ENCODE results near the gene SPTLC3. TPM values are rescaled to one million over a fixed set of nuclear protein-coding genes. Genes with fewer than 3 reads are reported as not detected.

The SPTLC3 gene
- total RNA-seq, 2 experiments from 2014 or later, result not detected

DNA sequence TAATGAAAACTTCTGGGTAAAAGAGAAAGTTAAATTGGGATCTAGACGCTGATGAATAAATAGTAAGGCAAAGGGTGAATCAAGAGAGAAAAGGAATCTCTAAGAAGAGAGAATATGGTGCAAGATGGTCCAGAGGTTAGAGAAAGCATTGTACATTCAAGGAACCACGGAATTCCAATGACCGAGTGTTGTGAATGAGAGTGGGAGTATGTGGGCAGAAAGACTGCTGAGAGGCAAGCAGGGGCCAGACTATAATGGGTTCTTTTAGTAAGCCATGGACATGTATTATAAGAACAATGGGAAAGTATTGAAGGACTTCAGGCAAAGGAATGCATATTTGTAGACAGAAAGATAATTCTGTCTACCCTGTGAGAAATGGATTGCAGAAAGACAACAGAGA lies 45.2 kb downstream of the SPTLC3 start:
- Histone ChIP-seq H3K79me2 (ENCODE audit: insufficient read depth, low read depth, low read length) (no peaks in the 10 kb centered on the region), H3K36me3 (ENCODE audit: insufficient read depth, low read length) (no peaks in the 10 kb centered on the region), H3K27ac (ENCODE audit: low read depth, low read length, poor library complexity, severe bottlenecking) (no peak overlapping the region), H4K20me1 (ENCODE audit: insufficient read depth, low read length) (no peaks in the 10 kb centered on the region), H3K4me3 (ENCODE audit: low read depth, low read length, poor library complexity, severe bottlenecking) (no peak overlapping the region), H3K9me3 (ENCODE audit: low read length) (no peaks in the 10 kb centered on the region), H3K4me1 (ENCODE audit: insufficient read depth, low read length, poor library complexity, severe bottlenecking) (no peaks in the 10 kb centered on the region), H2AFZ (ENCODE audit: low read length) (no peak overlapping the region), H3K9me2 (ENCODE audit: insufficient read depth, low read length) (no peaks in the 10 kb centered on the region), H3K4me2 (ENCODE audit: low read length) (no peak overlapping the region)
- ChIA-PET CTCF (ENCODE audit: unreplicated experiment) (no interaction called here), POLR2A (no interaction called here)
- BruUV-seq (replicated peaks), result no TSS peak
- TF ChIP-seq EZH2phosphoT487 (IDR thresholded peaks at IDR 0.05; ENCODE audit: borderline replicate concordance, low read depth, low read length), result no peak
- TF ChIP-seq, protein P1, sequence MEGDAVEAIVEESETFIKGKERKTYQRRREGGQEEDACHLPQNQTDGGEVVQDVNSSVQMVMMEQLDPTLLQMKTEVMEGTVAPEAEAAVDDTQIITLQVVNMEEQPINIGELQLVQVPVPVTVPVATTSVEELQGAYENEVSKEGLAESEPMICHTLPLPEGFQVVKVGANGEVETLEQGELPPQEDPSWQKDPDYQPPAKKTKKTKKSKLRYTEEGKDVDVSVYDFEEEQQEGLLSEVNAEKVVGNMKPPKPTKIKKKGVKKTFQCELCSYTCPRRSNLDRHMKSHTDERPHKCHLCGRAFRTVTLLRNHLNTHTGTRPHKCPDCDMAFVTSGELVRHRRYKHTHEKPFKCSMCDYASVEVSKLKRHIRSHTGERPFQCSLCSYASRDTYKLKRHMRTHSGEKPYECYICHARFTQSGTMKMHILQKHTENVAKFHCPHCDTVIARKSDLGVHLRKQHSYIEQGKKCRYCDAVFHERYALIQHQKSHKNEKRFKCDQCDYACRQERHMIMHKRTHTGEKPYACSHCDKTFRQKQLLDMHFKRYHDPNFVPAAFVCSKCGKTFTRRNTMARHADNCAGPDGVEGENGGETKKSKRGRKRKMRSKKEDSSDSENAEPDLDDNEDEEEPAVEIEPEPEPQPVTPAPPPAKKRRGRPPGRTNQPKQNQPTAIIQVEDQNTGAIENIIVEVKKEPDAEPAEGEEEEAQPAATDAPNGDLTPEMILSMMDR (conservative IDR thresholded peaks at IDR 0.05; ENCODE audit: low read length), result no peak
- intact Hi-C loops (cut with micrococcal nuclease; ENCODE audit: unreplicated experiment), result no loop called here
- DNase-seq (ENCODE audit: low spot score), result no peak

DNA sequence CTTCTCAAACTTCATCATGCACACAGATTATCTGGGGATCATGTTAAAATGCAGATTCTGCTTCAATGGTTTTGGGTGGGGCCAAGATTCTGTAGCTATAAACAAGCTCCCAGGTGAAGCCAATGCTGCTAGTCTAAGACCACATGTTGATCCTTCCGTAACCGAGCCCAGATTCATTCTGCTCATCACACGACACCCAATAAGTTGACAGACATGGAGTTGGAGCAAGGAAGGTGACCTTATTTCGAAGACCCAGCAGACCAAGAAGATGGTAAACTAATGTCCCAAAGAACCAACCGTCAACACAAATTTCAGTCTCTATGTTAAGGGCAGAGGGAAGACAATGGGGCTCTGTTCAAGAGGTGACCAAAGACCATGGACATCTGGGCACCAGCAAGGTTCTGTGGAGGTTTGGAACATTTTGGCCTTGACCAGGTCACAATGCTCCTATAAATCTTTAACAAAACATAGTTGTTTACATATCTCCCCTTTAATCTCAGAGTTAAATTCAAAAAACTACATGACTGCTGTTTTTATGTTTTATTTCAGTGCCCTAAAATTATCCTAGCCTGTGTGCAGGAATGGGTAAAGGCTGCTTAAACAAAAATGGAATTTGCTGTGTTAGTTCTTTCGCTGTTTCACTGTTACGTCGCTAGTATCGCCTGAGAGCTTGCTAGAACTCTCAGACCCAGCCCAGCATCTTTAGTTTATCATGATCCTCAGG lies 50.1 kb downstream of the SPTLC3 start:
- Histone ChIP-seq H4K20me1 (ENCODE audit: insufficient read depth, low read length) (no peaks in the 10 kb centered on the region), H3K27ac (ENCODE audit: low read depth, low read length, poor library complexity, severe bottlenecking) (no peak overlapping the region), H3K4me1 (ENCODE audit: insufficient read depth, low read length, poor library complexity, severe bottlenecking) (no peaks in the 10 kb centered on the region), H3K36me3 (ENCODE audit: insufficient read depth, low read length) (no peaks in the 10 kb centered on the region), H3K4me2 (ENCODE audit: low read length) (no peak overlapping the region), H3K4me3 (ENCODE audit: low read depth, low read length, poor library complexity, severe bottlenecking) (no peak overlapping the region), H2AFZ (ENCODE audit: low read length) (no peak overlapping the region), H3K9me2 (ENCODE audit: insufficient read depth, low read length) (no peaks in the 10 kb centered on the region), H3K9me3 (ENCODE audit: low read length) (no peaks in the 10 kb centered on the region), H3K79me2 (ENCODE audit: insufficient read depth, low read depth, low read length) (no peaks in the 10 kb centered on the region)
- no peak for DNase-seq (ENCODE audit: low spot score)
- POLR2A ChIA-PET, result no interaction called here
- no TSS peak for BruUV-seq (replicated peaks)
- TF ChIP-seq, protein P1 (conservative IDR thresholded peaks at IDR 0.05; ENCODE audit: low read length), result no peak
- no peak for TF ChIP-seq EZH2phosphoT487 (IDR thresholded peaks at IDR 0.05; ENCODE audit: borderline replicate concordance, low read depth, low read length)
- intact Hi-C loops (cut with micrococcal nuclease; ENCODE audit: unreplicated experiment), result no loop called here
- CTCF ChIA-PET (ENCODE audit: unreplicated experiment), result no interaction called here

DNA sequence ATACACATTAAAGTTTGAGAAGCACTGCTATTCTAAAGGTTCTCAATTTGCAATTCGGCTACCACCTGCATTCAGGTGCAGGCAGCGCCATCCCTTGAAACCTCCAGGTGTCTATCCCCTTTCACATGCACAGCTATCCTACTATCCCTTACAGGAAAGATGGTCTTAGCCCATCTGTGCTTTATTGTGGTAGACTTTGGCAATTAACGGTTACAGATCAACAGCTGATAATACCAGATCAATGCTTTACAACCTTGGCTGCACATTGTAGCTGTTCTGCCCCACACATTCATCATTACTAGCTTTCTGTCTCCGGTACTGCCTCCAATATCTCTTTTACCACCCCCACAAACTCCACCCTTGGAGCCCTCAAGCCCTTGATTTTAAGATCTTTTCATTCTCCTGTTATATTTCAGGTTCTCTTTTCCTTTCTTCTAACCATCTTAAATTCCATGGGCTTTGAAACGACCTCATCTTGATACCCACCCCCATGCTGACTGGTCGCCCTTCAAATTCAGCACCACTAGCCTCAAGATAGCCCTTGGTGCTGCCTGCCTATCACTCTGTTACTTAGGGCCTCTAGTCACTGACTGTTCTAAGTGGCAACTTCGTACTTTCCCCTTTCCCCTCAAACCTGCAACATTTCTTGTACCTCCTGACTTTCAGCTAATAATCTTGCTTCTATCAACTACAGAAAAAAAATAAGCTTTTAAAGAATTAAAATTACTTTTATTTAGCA lies 50.8 kb downstream of the SPTLC3 start:
- Histone ChIP-seq H3K4me2 (ENCODE audit: low read length) (no peak overlapping the region), H3K4me1 (ENCODE audit: insufficient read depth, low read length, poor library complexity, severe bottlenecking) (no peaks in the 10 kb centered on the region), H3K9me3 (ENCODE audit: low read length) (no peaks in the 10 kb centered on the region), H4K20me1 (ENCODE audit: insufficient read depth, low read length) (no peaks in the 10 kb centered on the region), H3K36me3 (ENCODE audit: insufficient read depth, low read length) (no peaks in the 10 kb centered on the region), H3K27ac (ENCODE audit: low read depth, low read length, poor library complexity, severe bottlenecking) (no peak overlapping the region), H2AFZ (ENCODE audit: low read length) (no peak overlapping the region), H3K9me2 (ENCODE audit: insufficient read depth, low read length) (no peaks in the 10 kb centered on the region), H3K79me2 (ENCODE audit: insufficient read depth, low read depth, low read length) (no peaks in the 10 kb centered on the region), H3K4me3 (ENCODE audit: low read depth, low read length, poor library complexity, severe bottlenecking) (no peak overlapping the region)
- CTCF ChIA-PET (ENCODE audit: unreplicated experiment), result no interaction called here
- TF ChIP-seq, protein P1 (conservative IDR thresholded peaks at IDR 0.05; ENCODE audit: low read length), result no peak
- TF ChIP-seq EZH2phosphoT487 (IDR thresholded peaks at IDR 0.05; ENCODE audit: borderline replicate concordance, low read depth, low read length), result no peak
- BruUV-seq (replicated peaks), result no TSS peak
- POLR2A ChIA-PET, result no interaction called here
- DNase-seq (ENCODE audit: low spot score), result no peak
- intact Hi-C loops (cut with micrococcal nuclease; ENCODE audit: unreplicated experiment), result no loop called here
